H1 (cell line): ENCODE measurements around the gene KCP. TPM values are rescaled to one million over a fixed set of nuclear protein-coding genes. Genes with fewer than 3 reads are reported as not detected.

Experiments used
- CREB1 ChIP-seq: IDR thresholded peaks from 2 replicates; pipeline ENCODE4 v1.6.1; 2012; ENCODE audit warnings: inconsistent platforms
- polyA plus RNA-seq, 7 experiments: library from polyadenylated mRNA; depleted of rRNA in 3 of 7; stranded (reverse) in 5 of 7; unstranded in 2 of 7; fragments of >200 nt in 5 of 7; fragments of 200-250 nt in 2 of 7; gene quantifications; 1 replicate in 5 of 7; 2 replicates in 1 of 7; 4 replicates in 1 of 7; pipeline versions ENCODE4 v1.2.1 to v1.2.3, GENCODE V29; 2011 to 2013; ENCODE audit warnings: missing spikeins in 2 of 7, mixed read lengths in 2 of 7
- total RNA-seq: library from RNA; stranded (reverse); fragmentation: NEBNext Ultra II Directional; extraction: Animal tissue kit (Norgen Biotek cat#: 25700); gene quantifications from 2 replicates; pipeline ENCODE4 v1.2.1, GENCODE V29; 2021
- TF ChIP-seq, protein P1 (sequence below): fragments of 300-600 bp; sonication (generic); IDR thresholded peaks from 2 replicates; pipeline ENCODE4 v1.7.1; 2012; ENCODE audit warnings: low read length, moderate library complexity, mild to moderate bottlenecking, inconsistent platforms; ENCODE audit not compliant: insufficient replicate concordance

Gene KCP
- total and polyA plus RNA-seq, 2 of the 8 experiments (the other 6 are each of a cell fraction or from before 2014, with no cell fraction given), result 1.3 to 2.0 TPM

- TF ChIP-seq, protein P1, sequence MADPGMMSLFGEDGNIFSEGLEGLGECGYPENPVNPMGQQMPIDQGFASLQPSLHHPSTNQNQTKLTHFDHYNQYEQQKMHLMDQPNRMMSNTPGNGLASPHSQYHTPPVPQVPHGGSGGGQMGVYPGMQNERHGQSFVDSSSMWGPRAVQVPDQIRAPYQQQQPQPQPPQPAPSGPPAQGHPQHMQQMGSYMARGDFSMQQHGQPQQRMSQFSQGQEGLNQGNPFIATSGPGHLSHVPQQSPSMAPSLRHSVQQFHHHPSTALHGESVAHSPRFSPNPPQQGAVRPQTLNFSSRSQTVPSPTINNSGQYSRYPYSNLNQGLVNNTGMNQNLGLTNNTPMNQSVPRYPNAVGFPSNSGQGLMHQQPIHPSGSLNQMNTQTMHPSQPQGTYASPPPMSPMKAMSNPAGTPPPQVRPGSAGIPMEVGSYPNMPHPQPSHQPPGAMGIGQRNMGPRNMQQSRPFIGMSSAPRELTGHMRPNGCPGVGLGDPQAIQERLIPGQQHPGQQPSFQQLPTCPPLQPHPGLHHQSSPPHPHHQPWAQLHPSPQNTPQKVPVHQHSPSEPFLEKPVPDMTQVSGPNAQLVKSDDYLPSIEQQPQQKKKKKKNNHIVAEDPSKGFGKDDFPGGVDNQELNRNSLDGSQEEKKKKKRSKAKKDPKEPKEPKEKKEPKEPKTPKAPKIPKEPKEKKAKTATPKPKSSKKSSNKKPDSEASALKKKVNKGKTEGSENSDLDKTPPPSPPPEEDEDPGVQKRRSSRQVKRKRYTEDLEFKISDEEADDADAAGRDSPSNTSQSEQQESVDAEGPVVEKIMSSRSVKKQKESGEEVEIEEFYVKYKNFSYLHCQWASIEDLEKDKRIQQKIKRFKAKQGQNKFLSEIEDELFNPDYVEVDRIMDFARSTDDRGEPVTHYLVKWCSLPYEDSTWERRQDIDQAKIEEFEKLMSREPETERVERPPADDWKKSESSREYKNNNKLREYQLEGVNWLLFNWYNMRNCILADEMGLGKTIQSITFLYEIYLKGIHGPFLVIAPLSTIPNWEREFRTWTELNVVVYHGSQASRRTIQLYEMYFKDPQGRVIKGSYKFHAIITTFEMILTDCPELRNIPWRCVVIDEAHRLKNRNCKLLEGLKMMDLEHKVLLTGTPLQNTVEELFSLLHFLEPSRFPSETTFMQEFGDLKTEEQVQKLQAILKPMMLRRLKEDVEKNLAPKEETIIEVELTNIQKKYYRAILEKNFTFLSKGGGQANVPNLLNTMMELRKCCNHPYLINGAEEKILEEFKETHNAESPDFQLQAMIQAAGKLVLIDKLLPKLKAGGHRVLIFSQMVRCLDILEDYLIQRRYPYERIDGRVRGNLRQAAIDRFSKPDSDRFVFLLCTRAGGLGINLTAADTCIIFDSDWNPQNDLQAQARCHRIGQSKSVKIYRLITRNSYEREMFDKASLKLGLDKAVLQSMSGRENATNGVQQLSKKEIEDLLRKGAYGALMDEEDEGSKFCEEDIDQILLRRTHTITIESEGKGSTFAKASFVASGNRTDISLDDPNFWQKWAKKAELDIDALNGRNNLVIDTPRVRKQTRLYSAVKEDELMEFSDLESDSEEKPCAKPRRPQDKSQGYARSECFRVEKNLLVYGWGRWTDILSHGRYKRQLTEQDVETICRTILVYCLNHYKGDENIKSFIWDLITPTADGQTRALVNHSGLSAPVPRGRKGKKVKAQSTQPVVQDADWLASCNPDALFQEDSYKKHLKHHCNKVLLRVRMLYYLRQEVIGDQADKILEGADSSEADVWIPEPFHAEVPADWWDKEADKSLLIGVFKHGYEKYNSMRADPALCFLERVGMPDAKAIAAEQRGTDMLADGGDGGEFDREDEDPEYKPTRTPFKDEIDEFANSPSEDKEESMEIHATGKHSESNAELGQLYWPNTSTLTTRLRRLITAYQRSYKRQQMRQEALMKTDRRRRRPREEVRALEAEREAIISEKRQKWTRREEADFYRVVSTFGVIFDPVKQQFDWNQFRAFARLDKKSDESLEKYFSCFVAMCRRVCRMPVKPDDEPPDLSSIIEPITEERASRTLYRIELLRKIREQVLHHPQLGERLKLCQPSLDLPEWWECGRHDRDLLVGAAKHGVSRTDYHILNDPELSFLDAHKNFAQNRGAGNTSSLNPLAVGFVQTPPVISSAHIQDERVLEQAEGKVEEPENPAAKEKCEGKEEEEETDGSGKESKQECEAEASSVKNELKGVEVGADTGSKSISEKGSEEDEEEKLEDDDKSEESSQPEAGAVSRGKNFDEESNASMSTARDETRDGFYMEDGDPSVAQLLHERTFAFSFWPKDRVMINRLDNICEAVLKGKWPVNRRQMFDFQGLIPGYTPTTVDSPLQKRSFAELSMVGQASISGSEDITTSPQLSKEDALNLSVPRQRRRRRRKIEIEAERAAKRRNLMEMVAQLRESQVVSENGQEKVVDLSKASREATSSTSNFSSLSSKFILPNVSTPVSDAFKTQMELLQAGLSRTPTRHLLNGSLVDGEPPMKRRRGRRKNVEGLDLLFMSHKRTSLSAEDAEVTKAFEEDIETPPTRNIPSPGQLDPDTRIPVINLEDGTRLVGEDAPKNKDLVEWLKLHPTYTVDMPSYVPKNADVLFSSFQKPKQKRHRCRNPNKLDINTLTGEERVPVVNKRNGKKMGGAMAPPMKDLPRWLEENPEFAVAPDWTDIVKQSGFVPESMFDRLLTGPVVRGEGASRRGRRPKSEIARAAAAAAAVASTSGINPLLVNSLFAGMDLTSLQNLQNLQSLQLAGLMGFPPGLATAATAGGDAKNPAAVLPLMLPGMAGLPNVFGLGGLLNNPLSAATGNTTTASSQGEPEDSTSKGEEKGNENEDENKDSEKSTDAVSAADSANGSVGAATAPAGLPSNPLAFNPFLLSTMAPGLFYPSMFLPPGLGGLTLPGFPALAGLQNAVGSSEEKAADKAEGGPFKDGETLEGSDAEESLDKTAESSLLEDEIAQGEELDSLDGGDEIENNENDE, result no peak
- peak; percentile 54 for TF ChIP-seq CREB1
Measured at GRCh38 chr7:128891110-128891941, 19.2 kb downstream of the KCP start (continued).
